GM19452 (cell line): ENCODE data around the gene C14orf180.

Source experiments
- ATAC-seq: cut with Tn5 transposase; IDR thresholded peaks from one replicate; pipeline ENCODE4 v1.9.1; 2021; ENCODE audit not compliant: unreplicated experiment

The C14orf180 gene

DNA sequence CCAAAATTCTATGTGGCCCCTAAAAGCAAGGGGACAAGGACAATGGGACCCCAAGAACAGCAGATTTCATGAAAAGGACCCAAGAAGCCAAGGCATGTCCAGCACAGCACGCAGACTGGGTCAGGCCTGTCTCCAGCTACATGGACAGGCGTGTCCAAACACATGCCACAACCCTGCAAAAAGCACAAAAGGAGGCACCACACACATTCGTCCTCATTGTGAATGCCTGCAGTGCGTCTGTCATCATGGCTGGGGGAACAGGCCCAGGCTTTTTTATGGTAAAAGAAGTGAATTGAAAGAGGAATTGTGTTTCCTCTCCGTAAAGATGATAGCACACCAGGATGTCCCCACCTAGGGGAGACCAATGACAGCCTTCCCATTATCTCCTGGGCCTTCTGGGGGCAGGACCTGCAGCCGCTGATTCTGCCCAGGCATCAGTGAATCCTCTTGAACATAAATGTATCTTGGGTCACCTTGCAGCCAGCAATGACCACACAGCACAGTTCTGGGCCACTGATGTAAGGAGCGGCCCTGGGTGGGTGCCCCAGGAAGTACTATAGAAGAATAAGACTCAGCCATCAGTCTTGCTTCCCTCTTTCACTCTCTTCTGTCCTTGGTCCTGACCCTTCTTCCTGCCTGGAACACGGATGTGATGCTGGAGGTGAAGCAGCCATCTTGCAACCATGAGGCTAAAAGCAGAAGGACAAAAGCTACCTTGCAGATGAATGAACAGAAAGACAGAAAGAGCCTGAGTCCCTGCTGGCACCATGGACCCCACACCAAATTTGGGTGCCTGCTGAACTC, 29.8 kb upstream of the C14orf180 start:
- ATAC-seq = no peak

DNA sequence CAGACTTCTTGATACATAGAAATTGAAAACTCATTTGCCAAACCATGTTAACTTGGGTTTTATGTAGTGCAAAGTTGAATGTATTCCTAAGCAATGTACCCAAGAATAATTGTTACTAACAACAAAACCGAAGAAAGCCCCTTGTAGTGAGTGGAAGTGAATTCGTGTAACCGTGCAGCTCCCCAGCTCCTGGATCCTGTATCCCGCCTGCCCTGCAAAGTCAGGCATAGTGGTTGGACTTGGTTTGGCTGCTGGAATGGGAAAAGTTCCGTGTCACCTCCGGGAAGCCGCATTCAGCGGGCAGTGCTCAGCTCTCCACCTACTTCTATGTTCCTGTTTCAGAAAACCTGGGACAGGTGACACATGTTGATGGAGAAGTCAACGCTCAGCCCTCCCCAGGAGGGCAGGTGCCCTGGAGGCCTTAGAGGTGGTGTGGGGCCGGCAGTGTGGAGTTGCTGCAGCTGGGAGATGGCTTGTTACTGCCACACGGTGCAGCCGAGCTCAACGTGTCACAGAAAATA, 29.2 kb upstream of the C14orf180 start:
- no peak for ATAC-seq

DNA sequence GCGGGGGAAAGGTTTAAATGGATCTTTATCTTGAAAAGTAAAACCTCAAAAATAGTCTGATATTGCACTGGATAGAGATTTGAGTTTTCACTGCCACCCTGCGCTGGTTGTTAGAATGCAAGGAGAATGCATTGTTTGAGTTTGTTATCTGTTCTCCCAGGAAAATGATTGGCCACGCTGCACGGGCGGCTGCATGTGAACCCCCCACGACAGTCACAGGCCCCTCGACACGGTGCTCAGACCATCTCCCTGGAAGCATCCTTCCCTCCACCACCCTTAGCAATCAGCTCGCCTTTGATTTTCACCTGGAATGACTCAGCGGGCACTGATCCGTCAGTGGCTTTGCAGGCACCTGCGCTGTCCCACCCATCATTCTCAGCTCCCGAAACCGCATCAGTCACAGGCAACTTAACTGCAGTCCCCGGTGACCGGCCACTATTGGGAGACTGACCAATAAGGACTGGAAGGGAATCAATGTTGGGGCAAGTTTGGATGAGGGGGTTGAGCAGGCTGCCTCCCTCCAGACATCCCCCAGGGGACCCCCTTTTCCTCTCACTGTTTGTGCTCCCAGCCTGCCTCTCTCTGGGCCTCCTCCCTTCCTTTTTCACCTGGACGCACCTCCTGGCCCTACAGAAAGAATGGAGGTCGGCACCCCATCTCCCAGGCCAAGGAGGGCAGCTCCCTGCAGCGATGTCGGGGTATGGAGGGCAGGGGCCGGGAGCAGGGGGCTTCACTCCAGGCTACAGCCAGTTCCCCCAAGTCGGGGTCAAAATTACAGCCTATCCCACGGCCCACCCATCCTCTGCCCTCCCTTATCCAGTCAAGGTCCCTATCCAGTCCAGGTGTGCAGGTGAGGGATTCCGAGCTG, 28.5 kb upstream of the C14orf180 start:
- no peak for ATAC-seq

DNA sequence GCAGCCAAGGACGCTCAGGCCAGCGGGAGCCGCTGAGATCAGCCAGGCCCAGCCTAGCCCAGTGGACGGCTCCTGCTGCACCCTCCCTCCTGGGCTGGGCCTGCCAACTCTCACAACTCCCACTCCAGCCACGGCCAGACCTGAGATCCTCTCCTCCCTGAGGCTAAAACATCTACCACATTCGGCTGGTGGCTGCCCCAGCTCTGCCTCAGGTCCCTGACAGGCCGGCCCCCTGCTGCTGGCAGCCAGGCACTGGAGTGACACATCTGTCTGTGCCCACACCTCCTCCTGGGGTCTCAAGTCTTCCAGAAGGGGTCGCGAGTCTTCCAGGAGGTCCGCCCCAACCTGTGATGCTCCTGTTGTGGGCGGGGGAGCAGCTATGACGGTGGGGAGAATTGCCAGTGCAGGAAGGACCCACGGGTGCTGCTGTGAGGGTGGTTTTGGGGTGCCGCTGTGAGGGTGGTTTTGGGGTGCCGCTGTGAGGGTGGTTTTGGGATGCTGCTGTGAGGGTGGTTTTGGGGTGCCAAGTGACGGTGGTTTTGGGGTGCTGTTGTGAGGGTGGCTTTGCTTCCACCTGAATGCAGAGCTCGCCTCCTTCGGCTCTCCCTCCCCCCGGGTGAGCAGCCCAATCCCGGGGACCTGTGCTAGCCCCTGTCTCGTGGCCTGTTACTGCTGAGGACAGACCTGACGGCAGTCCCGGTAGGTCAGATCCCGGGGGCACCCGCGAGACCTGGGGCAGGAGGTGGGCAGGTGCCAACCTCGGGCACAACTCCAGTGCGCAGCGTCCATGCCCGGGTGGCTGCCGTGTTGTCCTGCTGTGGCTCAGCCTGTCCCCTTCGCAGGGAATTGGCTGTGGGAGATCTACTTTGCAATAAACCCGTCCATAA, 27.5 kb upstream of the C14orf180 start:
- no peak for ATAC-seq

DNA sequence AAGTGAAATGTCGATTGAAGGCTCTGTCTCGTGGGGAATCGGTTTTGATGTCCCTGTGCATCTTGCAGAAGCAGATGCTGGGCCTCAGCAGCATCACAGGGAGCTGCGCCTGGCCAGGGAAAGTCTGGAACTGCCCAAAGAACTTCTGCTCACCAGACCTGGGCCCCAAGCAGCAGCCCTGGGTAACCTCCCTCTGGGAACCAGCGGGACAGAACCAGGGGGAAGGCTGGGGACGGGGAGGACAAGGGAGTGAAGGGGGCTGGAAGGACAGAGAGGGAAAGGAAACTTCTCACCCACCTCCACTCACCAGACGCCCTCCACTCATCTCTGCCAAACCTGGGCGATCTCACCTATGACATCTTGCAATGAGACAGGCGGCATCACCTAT, 26.8 kb upstream of the C14orf180 start:
- no peak for ATAC-seq

DNA sequence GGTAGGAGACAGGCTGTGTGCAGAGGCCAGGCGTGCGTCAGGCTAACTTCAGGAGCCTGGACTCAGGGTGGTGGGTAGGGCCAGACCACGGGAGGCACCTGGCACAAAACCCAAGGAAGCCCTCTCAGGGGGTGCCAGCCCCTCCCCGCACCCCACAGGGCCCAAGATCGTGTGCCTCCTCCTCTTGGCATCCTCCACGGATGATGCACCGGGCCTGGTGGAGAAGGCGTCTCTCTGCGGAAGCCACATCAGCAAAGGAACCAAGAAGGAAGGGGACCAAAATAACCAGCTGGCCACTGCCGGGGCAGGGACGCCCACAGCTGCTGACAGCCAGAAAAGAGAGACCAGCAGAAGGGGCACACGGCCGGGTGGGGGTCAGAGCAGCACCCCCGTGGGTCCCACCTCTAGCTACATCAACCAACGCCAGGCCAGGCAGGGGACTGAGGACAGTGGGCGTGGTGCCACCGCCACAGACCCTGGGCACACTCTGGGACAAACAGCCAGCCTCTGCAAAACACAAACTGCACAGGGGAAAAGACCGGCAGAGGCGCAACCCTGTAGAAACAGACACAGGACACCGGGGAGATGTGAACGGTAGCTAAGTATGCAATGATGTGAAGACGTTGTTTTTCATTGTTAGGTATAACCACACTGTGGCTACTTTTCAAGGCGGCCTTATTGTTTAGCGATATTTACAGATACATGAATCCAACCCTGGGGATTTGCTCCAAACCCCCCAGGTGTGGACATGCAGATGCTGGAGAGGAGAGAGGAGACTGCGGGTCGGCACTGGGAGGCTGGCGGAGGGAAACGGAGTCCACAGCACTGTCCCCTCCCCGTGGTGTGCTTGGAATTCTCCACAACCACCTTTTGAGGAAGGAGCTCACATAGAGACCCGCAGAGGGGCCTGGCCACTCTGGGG, 26.1 kb upstream of the C14orf180 start:
- no peak for ATAC-seq

DNA sequence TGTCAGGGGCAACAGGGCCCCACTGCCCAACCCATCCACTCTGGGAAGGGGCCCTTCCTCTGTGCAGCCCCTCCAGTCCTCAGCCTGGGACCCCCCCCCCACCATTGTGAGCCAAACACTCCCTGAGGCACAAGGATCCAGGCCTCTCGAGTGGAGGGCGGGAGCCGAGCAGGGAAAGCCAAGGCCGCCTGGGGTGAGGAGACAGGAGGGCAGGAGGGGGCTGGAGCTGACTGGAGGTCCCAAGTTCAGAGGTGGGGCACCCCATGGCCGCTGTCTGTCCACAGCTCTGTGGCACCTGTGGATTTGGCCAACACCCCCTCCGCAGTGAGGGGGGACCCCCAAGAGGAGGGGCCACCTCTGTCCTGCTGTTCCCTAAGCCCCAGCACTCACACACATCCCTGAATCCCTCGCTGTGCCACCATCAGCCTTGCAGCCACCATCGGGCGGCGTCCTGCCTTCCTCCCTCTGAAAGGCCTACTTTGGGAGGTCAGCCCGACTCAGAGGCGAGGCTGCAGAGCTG, 25.4 kb upstream of the C14orf180 start:
- ATAC-seq = no peak

DNA sequence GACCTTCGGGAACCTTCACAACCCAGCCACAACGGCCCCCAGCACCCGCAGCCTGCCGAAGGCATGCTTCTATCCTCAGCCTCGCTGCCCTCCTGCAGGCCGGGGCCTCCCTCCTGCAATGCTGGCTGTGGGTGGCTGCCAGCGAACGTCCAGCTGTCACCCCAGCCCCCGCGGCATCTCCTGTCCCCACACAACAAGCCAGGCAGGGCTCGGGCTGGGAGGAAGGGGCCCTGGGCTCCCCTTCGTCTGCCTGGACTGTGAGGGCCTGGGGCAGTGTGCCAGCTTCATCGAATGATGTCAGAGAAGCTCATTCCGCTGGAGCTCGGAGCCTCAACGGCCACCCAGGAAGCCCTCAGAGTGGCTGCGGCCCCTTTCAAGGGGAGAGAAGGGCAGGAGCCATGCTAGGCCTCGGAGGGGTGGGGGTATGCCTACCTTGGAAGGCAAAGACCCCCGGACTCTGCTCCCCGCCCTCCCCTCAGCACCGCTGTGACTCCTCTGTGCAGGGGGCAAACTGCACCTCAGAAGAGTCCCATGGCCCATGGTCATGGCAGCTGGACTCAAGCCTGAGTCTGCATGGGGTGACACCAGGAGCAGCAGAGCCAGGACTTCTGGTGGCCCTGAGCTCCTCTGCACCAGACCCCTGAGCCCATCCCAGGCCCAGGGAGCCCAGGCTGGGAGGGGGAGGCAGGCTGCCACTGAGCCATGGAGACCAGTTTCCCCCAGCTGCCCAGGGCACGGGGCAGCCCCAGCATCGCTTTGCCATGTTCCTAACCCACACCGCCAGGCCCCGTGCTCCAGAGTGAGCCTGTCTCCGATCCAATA, 24.7 kb upstream of the C14orf180 start:
- ATAC-seq = no peak

DNA sequence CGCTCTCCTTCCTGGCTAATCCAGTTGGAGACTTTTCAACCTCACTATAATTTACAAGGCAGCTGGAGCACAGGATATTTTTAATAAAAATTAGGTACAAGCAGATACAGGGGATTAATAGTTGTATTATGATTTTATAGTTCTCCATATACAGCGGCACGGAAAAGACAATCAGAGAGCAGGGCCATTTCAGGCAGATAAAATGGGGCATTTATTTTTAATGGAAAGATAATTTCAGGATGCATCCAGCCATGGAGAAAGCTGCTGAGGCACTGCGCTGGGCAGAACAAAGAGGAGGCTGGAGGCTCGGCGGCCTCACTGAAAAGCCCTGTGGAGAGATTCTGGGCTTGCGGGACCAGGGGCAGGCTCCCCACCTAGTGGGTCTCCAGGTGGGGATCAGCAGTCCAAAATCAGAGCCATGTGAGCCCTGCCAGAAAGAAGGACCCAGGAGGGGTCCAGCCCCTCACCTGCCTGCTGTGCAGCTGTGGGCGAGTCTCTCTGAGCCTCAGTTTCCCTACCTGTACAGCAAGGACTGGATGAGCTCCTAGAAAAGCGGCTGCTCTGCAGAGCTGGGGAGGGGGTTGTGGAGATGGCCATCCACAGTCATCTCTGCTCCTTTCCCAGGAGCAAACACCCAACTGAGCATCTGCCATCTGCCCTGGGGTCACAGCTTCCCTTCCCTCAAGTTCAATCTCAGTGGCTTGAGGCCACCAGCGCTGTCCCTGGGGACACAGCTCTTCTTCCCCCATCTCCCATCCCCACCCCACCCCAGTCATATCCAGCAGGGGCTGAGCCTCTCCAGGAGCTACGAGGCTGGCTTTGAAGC, 23.9 kb upstream of the C14orf180 start:
- ATAC-seq = no peak

DNA sequence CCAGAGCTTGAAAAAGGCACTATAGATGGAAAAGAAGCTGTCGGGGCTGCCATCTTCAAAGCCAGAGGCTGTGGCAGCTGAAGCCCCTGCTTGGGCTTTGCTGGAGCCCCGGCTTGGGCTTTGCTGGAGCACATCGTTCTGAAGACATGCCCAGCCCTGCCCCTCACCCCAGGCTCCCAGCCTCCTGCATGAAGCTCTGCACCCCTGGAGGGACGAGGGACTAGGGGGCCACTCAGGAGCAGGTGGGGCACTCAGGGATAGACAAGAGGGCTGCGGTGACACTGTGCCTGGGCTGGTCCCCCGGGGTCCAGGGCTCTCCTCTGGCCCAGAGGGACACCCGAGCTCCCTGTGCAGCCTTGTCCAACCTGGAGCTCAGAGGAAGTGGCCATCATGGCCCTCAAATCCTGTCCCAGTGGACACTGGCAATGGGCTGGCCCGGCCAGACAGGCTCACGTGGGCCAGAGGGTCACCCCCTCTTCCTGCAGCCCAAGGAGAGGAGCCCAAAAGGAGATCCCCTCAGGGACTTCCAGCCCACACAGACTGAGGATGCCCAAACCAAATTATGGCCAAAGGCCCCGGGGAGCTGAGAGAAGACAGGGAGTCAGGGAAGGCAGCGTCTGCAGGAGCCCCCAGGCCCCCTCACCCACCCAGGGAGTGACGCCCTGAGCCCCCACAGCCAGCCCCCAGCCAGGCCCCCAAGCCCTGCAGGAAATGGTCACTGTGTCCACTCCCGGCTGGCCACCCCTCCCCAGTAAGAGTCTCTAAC, 23.1 kb upstream of the C14orf180 start:
- ATAC-seq = no peak

DNA sequence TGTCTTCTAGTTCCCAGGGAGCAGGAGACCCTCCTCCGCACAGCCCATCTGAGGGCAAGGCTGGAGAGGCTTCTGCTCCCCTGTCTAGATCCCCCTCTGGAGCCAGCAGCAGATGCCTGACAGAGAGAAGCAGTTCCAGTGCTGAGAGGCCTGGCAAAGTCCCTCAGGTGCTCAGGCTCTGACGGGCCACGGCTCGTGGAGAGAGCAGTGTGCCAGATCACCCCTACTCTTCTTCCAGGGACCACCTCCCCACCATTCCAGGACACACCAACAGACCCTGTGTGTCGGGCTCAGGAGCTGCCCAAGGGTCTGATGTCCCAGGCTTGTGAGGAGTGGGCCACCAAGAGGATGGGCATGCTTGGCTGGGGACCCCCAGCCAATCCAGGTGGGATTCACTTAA, 22.5 kb upstream of the C14orf180 start:
- ATAC-seq = no peak

DNA sequence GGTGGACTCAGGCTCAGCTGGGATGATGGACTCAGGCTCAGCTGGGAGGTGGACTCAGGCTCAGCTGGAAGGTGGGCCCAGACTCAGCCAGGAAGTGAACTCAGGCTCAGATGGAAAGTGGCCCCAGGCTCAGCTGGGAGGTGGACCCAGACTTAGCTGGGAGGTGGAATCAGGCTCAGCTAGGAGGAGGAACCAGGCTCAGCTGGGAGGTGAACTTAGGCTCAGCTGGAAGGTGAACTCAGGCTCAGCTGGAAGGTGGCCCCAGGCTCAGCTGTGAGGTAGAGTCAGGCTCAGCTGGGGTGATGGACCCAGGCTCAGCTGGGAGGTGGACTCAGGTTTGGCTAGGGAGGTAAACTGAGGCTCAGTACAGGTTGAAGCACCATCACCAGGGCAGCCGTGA, 21.8 kb upstream of the C14orf180 start:
- ATAC-seq = no peak

DNA sequence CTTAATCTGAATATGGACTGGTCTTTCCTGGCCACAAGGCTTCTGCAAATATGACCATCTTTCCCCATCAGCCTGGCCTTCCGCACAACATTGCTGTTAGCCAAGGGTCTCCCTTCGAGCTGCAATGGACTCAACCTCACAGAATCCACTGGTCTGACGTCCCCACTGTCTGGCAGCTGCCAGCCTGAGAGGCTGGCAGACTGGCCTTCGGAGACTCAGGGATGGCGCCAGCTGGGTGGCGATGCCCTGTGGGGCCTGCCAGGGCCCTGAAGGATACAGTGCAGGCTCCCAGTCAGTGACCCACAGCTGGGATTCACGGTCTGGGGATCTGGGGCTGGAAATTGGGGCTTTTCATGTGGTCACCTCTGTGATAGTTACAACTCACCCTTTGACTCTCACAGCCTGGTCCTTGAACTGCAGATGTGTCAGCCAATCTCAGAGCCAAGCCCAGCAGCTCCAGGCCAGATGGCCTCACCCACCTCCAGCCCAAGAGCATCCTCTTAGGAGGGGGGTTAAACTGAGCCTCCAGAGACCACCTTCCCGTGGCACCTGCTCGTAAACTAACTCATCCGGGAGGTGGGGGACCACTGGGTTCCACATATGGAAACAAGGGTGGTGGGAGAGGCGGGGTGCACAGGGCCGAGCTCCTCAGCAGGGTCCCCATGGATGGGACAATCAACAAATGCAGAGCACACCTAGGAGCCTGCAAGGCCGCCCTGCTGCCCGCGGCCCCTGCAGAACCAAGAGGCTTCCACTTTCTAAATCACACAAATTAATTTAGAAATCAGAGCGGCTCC, 21.1 kb upstream of the C14orf180 start:
- no peak for ATAC-seq

DNA sequence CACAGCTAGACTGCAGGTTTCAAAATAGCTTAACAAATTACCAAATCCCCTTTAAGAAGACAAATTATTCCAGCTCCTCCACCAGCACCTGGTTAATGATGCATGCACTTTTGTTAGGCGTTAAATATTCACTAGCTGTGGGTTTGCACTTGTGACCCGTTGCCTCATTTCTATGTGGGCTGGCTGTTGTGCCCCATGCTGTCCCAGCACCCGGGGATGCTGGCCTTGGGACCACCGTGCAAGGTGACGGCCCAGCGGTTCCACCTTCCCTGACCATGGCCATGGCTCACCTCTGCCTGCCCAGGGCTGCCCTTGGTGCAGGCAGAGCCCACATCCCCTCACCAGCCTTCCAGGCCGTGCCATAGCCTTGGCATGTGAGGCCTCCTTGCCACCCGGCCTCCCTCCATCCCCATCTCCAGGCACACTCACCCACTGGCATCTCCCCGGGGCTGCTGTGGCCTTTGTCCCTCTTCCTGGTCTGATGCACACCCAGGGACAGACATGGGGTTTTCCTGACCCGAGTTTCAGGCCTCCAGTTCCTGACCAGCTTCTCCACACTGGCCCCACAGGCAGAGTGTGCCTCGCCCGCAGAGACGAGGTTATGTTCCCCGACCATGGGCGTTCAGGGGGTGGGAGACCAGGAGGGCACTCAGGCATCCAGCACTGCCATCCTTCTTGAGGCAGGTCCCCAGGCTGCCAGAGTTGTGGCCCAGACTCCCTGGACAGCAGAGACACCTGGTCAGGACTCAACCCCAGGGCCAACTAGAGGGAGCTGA, 20.3 kb upstream of the C14orf180 start:
- no peak for ATAC-seq

DNA sequence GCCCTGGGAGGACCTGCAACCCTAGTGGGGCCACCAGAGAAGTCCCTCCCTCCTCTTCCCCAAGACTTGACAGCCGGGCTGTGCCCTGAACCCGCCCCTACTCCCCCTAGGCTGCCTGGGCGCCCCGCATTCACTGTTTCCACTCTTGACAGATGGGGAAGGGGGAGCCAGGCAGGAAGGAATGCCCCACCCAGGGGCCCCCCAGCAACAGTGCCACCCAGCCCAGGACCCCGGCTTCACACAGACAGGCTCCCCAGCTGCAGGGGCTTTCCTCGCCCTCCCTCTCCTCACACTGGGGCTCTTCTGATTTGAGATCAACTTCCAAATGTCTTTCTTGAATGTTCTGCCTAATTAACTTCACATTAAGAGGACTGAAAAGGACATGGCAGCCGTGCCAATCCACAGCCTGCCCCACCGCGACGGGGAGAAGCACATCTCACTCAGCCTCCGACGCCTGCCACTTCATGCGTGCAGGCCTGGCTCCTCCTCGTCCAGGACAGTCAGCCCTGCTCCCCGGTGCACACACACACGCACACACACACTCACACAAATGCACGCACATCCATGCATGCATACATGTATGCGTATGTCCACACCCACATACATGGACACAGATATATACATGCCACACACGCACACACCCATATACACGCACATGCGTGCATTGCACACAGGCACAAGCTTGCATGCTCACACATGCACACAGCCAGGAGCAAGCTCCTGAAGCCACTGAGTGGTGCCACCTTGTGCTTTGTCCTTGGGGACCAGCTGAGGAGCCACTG, 19.6 kb upstream of the C14orf180 start:
- ATAC-seq = no peak
